Activated naive CD8-positive, alpha-beta T cell treated with anti-CD3 and anti-CD28 coated beads, Interleukin-2, amount 10 ng/mL, durations not matched to agents 7 days and 5 days (primary cell): Measurements from ENCODE around the gene CPS1. TPM values are rescaled to one million over a fixed set of nuclear protein-coding genes. Genes with fewer than 3 reads are reported as not detected.

Source experiments
- ATAC-seq: fragments of 150-1000 bp; cut with Tn5 transposase; one replicate; pipeline ENCODE4 v1.10.0; 2021; ENCODE audit warnings: low read depth, moderate library complexity
- POLR2A ChIA-PET: fragments of 350-600 bp; sonication (Branson Sonifier 250); formaldehyde crosslinking; loops from one replicate; lab custom pipeline; 2021; ENCODE audit warnings: antibody characterized with exemption; lab: Charles Lee
- DNase-seq: peaks from one replicate; pipeline ENCODE4 v3.0.0; 2021
- H3K27ac Mint-ChIP-seq: one replicate; pipeline ENCODE4 v1.8.0; 2022; ENCODE audit warnings: mild to moderate bottlenecking, mixed read lengths
- H3K27me3 Mint-ChIP-seq: one replicate; pipeline ENCODE4 v1.8.0; 2022; ENCODE audit warnings: mild to moderate bottlenecking, moderate library complexity, mixed read lengths
- H3K36me3 Mint-ChIP-seq: one replicate; pipeline ENCODE4 v1.8.0; 2021; ENCODE audit warnings: mild to moderate bottlenecking, mixed read lengths
- H3K4me1 Mint-ChIP-seq: one replicate; pipeline ENCODE4 v1.8.0; 2021; ENCODE audit warnings: mixed read lengths
- H3K4me3 Mint-ChIP-seq: one replicate; pipeline ENCODE4 v1.8.0; 2022; ENCODE audit warnings: mild to moderate bottlenecking, moderate library complexity, mixed read lengths
- H3K9me3 Mint-ChIP-seq: one replicate; pipeline ENCODE4 v1.8.0; 2021; ENCODE audit warnings: mixed read lengths
- total RNA-seq, 2 experiments: library from RNA; stranded (reverse); gene quantifications; one replicate each; pipeline ENCODE4 v1.2.3, GENCODE V29; 2021

The CPS1 gene
- total RNA-seq, 2 experiments from 2014 or later = 0.68 to 1.1 TPM

GRCh38 chr2:210557721-210558120 lies 1.3 kb downstream of the CPS1 start:
- Mint-ChIP-seq H3K9me3 (no peaks in the 10 kb centered on the region), H3K27me3 (no peaks in the 10 kb centered on the region), H3K4me1 (no peaks in the 10 kb centered on the region), H3K4me3 (no peak overlapping the region), H3K36me3 (no peaks in the 10 kb centered on the region), H3K27ac (no peak overlapping the region)
- ATAC-seq = no peak
- POLR2A ChIA-PET = no interaction called here
- no peak for DNase-seq

DNA sequence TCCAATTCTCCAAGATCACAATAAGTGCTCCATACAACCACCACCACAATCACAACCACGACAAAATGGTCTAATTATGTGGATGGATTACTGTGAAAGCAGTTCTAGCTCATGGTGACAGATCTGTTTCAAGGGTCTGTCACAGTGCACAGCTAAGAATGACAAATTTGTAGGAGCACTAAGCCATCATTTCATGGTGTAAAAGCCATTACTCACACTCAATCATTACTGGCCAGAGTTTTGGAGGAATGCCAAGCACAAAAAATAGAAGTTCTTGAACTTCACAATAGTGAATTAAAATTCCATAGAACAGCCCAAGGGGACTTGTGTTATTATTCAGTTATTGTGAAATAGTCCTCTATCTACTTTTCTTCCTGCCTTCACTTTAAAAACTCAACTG lies 2.3 kb downstream of the CPS1 start:
- POLR2A ChIA-PET = no interaction called here
- ATAC-seq (no peak), DNase-seq (no peak)
- Mint-ChIP-seq H3K27ac (no peak overlapping the region), H3K9me3 (no peaks in the 10 kb centered on the region), H3K36me3 (no peaks in the 10 kb centered on the region), H3K4me3 (no peak overlapping the region), H3K27me3 (no peaks in the 10 kb centered on the region), H3K4me1 (no peaks in the 10 kb centered on the region)

DNA sequence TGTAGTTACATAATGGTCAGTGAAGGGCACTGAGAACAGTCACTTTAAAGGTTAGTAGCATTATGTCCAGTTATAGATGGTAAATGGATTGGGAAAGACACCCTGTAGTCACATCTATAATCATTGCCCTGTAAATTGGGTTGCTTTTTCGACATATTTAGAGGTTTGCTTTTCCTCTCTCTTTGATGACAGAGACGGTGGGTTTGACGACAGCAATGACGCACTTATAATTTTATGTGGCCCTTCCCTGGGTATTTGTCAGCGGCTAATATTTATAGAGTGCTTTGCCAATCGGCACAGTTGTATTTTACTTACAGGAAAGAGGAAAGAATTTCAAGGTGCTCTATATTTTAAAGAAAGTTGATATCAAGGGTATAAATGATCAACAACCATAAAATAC lies 2.8 kb downstream of the CPS1 start:
- no peaks in the 10 kb centered on the region for H3K27me3 Mint-ChIP-seq
- no peak for DNase-seq
- no peak overlapping the region for H3K27ac Mint-ChIP-seq
- POLR2A ChIA-PET = no interaction called here
- no peaks in the 10 kb centered on the region for H3K4me1 Mint-ChIP-seq
- no peak overlapping the region for H3K4me3 Mint-ChIP-seq
- H3K9me3 Mint-ChIP-seq = no peaks in the 10 kb centered on the region
- H3K36me3 Mint-ChIP-seq = no peaks in the 10 kb centered on the region
- no peak for ATAC-seq

DNA sequence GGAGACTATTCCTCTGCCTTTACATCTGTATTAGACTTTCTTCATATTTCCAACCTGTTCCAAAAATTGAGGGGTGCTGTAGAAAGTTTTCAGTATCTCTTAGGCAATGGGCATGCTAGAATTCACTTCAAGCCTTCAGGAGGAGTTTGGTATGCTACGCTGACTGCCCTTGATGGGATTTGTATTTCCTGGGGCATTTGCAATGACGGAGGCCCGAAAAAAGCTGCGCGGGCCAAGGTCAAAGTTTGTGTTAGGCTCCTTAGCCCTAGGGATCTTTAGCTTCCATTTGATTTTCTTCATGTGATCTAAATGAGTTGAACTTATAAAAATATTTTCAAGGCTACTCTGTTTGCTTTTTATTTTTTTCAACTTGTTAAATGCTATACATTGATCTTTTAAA lies 5.1 kb downstream of the CPS1 start:
- H3K9me3 Mint-ChIP-seq = no peaks in the 10 kb centered on the region
- ATAC-seq = no peak
- POLR2A ChIA-PET = no interaction called here

DNA sequence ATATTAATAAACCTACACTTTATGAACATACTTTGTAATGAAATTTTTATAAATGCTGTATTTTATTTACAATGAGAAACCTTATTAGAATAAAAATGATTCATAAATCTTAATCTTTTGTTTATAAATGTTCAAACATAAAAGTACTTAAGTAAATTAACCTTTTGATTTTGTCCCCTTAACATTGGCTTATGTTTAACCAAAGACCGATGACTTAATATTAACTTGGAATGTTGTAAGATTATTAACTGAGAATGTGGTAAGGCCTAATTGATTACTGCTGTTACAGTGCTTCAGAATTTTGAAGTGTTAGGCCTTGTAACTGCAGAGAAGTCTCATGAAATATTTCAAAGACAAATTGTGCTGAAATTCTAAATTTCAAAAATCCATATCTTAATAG lies 5.7 kb downstream of the CPS1 start:
- H3K4me3 Mint-ChIP-seq = no peak overlapping the region
- no peaks in the 10 kb centered on the region for H3K4me1 Mint-ChIP-seq
- H3K9me3 Mint-ChIP-seq = no peaks in the 10 kb centered on the region
- ATAC-seq (no peak), DNase-seq (no peak)
- no peaks in the 10 kb centered on the region for H3K36me3 Mint-ChIP-seq
- POLR2A ChIA-PET = no interaction called here
- no peaks in the 10 kb centered on the region for H3K27me3 Mint-ChIP-seq
- H3K27ac Mint-ChIP-seq = no peak overlapping the region

More for the DNA sequence above, 5.1 kb downstream of the CPS1 start:
- no peak for DNase-seq
- Mint-ChIP-seq H3K36me3 (no peaks in the 10 kb centered on the region), H3K27ac (no peak overlapping the region), H3K4me1 (no peaks in the 10 kb centered on the region), H3K4me3 (no peak overlapping the region), H3K27me3 (no peaks in the 10 kb centered on the region)

- no peaks in the 10 kb centered on the region for H3K4me1 Mint-ChIP-seq
- ATAC-seq = no peak
Observed at GRCh38 chr2:210562502-210563080, 6.2 kb downstream of the CPS1 start.

GRCh38 chr2:210567279-210567678 lies 10.9 kb downstream of the CPS1 start:
- Mint-ChIP-seq H3K9me3 (no peaks in the 10 kb centered on the region), H3K36me3 (no peaks in the 10 kb centered on the region), H3K27me3 (no peaks in the 10 kb centered on the region), H3K4me1 (no peaks in the 10 kb centered on the region), H3K27ac (no peak overlapping the region), H3K4me3 (no peak overlapping the region)
- DNase-seq (no peak), ATAC-seq (no peak)
- POLR2A ChIA-PET = no interaction called here

More at GRCh38 chr2:210562502-210563080, 6.2 kb downstream of the CPS1 start:
- Mint-ChIP-seq H3K27me3 (no peaks in the 10 kb centered on the region), H3K4me3 (no peak overlapping the region), H3K9me3 (no peaks in the 10 kb centered on the region), H3K36me3 (no peaks in the 10 kb centered on the region), H3K27ac (no peak overlapping the region)
- POLR2A ChIA-PET = no interaction called here
- DNase-seq = no peak

GRCh38 chr2:210568108-210568507 lies 11.7 kb downstream of the CPS1 start:
- Mint-ChIP-seq H3K27ac (no peak overlapping the region), H3K4me3 (no peak overlapping the region), H3K36me3 (no peaks in the 10 kb centered on the region), H3K9me3 (no peaks in the 10 kb centered on the region), H3K27me3 (no peaks in the 10 kb centered on the region), H3K4me1 (no peaks in the 10 kb centered on the region)
- no peak for DNase-seq
- ATAC-seq = no peak
- POLR2A ChIA-PET = no interaction called here

DNA sequence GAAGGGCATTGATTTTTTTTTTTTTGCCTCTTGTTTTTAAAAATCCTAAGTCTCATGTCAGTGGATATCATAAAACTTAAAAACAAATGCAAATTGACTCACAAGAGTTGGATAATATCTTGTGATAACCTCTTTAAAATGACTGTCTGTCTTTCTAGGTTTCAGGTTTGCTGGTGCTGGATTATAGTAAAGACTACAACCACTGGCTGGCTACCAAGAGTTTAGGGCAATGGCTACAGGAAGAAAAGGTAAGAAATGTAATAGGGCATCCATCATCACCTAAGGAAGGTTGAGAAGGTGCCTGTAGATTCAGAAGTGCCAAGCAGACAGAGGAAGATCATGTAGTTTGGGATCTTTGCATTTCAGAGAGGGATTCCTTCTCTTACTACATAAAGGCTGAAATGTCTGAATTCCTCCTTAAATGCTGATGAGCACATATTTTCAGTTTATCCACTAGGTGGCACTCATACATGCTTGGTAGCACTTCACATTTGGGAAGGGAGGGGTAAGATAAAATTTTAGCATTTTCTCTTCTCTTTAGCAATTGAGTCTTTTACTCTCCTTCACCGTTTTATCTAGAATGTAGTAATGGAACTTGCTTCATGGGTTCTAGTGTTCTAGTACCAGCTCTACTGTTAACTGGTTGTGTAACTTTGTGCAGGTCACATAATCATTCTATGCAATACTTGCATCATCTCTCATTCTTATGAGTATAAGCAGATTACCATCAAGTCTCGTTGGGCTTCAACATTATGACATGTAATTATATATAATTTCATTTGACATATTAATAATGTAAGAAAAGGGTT lies 21.1 kb downstream of the CPS1 start:
- H3K36me3 Mint-ChIP-seq = no peaks in the 10 kb centered on the region
- no peak overlapping the region for H3K4me3 Mint-ChIP-seq
- ATAC-seq (peak; percentile 58), DNase-seq (no peak)
- POLR2A ChIA-PET = no interaction called here
- H3K4me1 Mint-ChIP-seq = no peaks in the 10 kb centered on the region
- no peaks in the 10 kb centered on the region for H3K9me3 Mint-ChIP-seq
- no peaks in the 10 kb centered on the region for H3K27me3 Mint-ChIP-seq
- H3K27ac Mint-ChIP-seq = no peak overlapping the region

GRCh38 chr2:210584834-210585233 lies 28.4 kb downstream of the CPS1 start:
- Mint-ChIP-seq H3K4me3 (no peak overlapping the region), H3K27me3 (no peaks in the 10 kb centered on the region), H3K27ac (no peak overlapping the region), H3K9me3 (no peaks in the 10 kb centered on the region), H3K36me3 (no peaks in the 10 kb centered on the region), H3K4me1 (no peaks in the 10 kb centered on the region)
- DNase-seq = no peak
- POLR2A ChIA-PET = no interaction called here
- no peak for ATAC-seq

DNA sequence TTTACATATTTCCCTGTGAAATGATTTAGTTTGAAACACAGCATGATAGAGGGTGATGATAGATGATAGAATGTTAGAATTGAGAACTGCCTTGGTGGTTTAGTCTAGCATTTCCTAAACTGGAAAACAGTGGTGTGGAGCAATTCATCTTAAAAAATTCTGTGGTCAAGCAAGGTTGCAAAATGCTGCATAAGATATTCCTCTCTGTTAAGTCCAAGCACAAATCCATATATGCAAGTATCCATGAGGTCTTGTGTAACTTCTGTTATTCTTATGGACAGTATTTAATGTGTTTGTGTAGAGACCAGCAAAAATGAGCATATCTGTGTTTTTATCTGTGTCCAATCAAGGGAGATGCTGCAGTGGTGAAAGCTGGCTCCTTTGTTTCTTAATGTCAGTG lies 30.0 kb downstream of the CPS1 start:
- DNase-seq = no peak
- no peak for ATAC-seq
- Mint-ChIP-seq H3K27ac (no peak overlapping the region), H3K4me3 (no peak overlapping the region), H3K4me1 (no peaks in the 10 kb centered on the region), H3K36me3 (no peaks in the 10 kb centered on the region), H3K9me3 (no peaks in the 10 kb centered on the region), H3K27me3 (no peaks in the 10 kb centered on the region)
- POLR2A ChIA-PET = no interaction called here

GRCh38 chr2:210591663-210592062 lies 35.3 kb downstream of the CPS1 start:
- Mint-ChIP-seq H3K27me3 (no peaks in the 10 kb centered on the region), H3K4me1 (no peaks in the 10 kb centered on the region), H3K36me3 (no peaks in the 10 kb centered on the region), H3K9me3 (no peaks in the 10 kb centered on the region), H3K4me3 (no peak overlapping the region), H3K27ac (no peak overlapping the region)
- no peak for ATAC-seq
- POLR2A ChIA-PET = no interaction called here
- DNase-seq = no peak

- Mint-ChIP-seq H3K27ac (no peak overlapping the region), H3K27me3 (no peaks in the 10 kb centered on the region), H3K4me3 (no peak overlapping the region), H3K9me3 (no peaks in the 10 kb centered on the region), H3K36me3 (no peaks in the 10 kb centered on the region), H3K4me1 (no peaks in the 10 kb centered on the region)
- DNase-seq = no peak
- no peak for ATAC-seq
- POLR2A ChIA-PET = no interaction called here
Observed at GRCh38 chr2:210592726-210593125, 36.3 kb downstream of the CPS1 start.

DNA sequence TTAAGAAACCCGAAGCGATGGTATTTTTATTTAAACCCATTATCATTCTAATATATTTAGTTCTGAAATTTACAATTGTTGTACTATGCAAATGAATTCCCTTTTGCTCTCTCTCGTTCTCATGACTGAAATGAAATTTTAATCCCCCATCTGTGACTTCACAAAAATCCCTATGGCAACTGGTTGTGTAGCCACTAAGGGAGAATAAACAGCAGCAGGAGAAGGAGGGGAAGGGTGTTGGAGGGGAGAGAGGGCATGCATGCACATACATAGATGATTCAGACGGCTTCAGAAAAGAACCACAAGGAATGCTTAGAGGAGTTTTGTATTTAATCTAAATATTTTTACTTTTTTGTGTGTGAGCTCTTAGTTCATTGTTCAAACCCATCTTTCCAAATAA lies 36.8 kb downstream of the CPS1 start:
- H3K36me3 Mint-ChIP-seq = no peaks in the 10 kb centered on the region
- ATAC-seq (no peak), DNase-seq (no peak)
- no peaks in the 10 kb centered on the region for H3K27me3 Mint-ChIP-seq
- H3K27ac Mint-ChIP-seq = no peak overlapping the region
- no peaks in the 10 kb centered on the region for H3K9me3 Mint-ChIP-seq
- H3K4me3 Mint-ChIP-seq = no peak overlapping the region
- POLR2A ChIA-PET = no interaction called here
- H3K4me1 Mint-ChIP-seq = no peaks in the 10 kb centered on the region
